Fibroblast of lung (primary cell): ENCODE data around the gene PPP1R7.

Experiments used
- EZH2 ChIP-seq: IDR thresholded peaks from 2 replicates; pipeline ENCODE4 v1.5.1; 2012; ENCODE audit warnings: low read length, control low read depth, mild to moderate bottlenecking; ENCODE audit errors: missing control alignments
- TF ChIP-seq, protein P1 (sequence below), 2 donors: IDR thresholded peaks in 1 of 2; conservative IDR thresholded peaks in 1 of 2; 1 replicate in 1 of 2; 2 replicates in 1 of 2; pipeline ENCODE4 v1.5.1; 2011 to 2012; ENCODE audit warnings: low read length in 2 of 2, control low read depth in 1 of 2, inconsistent platforms in 1 of 2, low read depth in 1 of 2, mild to moderate bottlenecking in 1 of 2

DNA sequence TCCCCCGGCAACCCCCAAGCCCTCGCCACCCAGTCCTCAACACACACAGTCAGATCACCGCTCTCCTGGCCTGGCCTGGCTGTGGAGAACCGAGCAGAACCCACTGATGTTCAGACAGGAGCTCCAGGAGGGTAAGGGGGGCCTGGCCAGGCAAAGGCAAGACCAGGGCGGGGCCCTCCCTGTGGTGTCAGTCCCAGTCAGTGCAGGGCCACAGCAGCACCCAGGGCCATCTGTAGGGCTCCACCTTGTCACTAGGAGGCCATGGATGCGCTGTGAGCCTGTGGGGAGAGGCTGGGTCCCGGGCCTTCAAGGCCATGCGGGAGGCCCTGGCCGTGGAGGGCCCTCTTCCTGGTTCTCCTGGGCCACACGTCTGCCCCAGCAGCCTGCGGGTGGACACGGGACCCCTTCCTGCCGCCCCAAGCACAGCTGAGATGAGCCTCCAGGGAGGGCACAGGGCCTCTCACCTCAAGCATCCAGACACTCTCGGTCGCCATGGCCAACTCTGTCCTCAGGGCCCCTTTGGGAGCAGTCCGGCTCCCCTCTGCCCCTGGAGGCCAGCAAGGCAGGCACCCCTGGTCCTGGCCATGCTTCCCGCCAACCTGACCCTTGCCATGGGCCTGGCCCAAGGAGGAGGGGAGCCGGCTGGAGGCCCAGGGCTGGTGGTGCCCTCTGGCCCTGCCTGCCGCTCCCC, 40.2 kb downstream of the PPP1R7 start:
- TF ChIP-seq, protein P1, sequence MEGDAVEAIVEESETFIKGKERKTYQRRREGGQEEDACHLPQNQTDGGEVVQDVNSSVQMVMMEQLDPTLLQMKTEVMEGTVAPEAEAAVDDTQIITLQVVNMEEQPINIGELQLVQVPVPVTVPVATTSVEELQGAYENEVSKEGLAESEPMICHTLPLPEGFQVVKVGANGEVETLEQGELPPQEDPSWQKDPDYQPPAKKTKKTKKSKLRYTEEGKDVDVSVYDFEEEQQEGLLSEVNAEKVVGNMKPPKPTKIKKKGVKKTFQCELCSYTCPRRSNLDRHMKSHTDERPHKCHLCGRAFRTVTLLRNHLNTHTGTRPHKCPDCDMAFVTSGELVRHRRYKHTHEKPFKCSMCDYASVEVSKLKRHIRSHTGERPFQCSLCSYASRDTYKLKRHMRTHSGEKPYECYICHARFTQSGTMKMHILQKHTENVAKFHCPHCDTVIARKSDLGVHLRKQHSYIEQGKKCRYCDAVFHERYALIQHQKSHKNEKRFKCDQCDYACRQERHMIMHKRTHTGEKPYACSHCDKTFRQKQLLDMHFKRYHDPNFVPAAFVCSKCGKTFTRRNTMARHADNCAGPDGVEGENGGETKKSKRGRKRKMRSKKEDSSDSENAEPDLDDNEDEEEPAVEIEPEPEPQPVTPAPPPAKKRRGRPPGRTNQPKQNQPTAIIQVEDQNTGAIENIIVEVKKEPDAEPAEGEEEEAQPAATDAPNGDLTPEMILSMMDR (conservative IDR thresholded peaks at IDR 0.05 in 1 of 2, IDR thresholded peaks at IDR 0.05 in 1 of 2; ENCODE audit: low read depth in 1 of 2, low read length in 2 of 2) = no peak
- TF ChIP-seq EZH2 = no peak
